CD4-positive, alpha-beta T cell treated with Interleukin-17A for 1 hour (primary cell): ENCODE results near the gene ADAMTS7.
"Not testable (repeated sequence)": the region's sequence is repeated elsewhere in the genome, so short reads cannot be mapped to it uniquely, and the experiment has no call there.

ENCODE experiments used
- DNase-seq: peaks from one replicate; pipeline ENCODE4 v3.0.0-alpha.2; 2020

Gene ADAMTS7

GRCh38 chr15:78781381-78781780 is 29.9 kb downstream of the ADAMTS7 start:
- DNase-seq = not testable (repeated sequence)

DNA sequence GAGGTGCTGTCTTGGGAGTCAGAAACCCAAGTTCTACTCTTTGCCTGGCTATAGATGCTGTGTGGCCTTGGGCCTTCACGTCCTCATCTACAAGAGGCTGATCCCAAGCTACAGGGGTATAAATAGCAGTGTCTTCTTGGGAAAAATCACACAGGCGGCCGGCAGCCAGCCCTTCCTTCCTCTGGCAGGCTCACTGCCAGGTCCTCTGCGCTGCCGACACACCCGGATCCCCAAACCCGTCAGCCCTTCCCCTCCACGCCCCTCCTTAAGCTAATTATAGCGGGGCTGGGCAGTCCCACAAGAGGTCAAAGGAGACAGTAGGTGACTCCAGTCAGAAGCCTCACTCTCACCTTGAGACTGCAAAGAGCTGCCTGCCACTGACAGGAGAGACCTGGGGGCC is 31.3 kb downstream of the ADAMTS7 start:
- not testable (repeated sequence) for DNase-seq

DNA sequence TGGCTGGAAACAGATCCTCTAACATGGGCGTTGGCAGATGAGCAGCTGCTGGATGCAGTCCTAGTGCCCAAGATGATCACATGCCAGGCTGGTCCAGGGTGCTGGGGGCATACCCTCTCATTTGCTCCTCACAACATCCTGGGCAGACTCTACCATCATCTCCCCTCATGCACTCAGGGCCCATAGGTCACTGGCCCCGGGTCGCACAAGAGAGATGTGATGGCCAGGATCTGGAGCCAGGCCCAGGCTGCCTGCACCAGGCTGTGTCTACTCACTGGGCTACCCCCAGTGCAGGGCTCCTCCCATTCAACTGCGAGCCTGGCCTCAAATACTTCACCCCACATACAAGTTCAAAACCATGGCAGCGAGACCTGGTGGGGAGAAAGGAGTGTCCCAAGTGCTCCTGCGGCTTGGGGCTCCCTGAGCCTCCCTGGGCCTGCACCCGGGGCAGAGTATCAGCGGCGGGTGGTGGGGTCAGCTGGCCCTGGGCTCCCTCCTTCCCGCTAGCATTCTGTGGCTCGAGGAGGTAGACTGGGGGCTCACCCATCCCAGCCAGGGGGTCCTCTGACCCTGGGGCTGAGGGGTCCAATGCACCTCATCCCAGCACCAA is 32.0 kb downstream of the ADAMTS7 start:
- DNase-seq = not testable (repeated sequence)

- DNase-seq = no peak
Observed at GRCh38 chr15:78778422-78778821, 32.8 kb downstream of the ADAMTS7 start.

GRCh38 chr15:78777953-78778345 is 33.3 kb downstream of the ADAMTS7 start:
- not testable (repeated sequence) for DNase-seq

- DNase-seq = not testable (repeated sequence)
Observed at GRCh38 chr15:78777290-78777952, 33.8 kb downstream of the ADAMTS7 start.

- not testable (repeated sequence) for DNase-seq
Observed at GRCh38 chr15:78776046-78776925, 35.0 kb downstream of the ADAMTS7 start.

DNA sequence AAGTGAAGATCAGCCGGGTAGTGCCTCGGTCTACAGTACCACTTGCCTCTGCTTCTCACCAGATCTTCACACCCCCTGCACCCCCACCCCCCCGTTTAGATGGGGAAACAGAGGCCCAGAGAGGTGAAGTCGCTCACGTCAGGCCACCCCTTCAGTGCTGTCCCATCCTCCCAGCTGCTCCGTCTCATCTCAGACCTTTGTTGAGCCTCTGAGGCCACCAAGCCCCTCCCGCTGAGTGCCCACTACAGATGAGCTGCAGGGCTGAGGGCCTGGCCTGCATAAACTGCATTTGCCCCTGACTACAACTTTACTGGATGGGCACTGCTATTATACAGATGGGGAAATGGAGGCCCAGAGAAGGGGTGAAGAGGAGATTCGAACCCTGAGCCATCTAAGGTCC is 35.8 kb downstream of the ADAMTS7 start:
- no peak for DNase-seq

DNA sequence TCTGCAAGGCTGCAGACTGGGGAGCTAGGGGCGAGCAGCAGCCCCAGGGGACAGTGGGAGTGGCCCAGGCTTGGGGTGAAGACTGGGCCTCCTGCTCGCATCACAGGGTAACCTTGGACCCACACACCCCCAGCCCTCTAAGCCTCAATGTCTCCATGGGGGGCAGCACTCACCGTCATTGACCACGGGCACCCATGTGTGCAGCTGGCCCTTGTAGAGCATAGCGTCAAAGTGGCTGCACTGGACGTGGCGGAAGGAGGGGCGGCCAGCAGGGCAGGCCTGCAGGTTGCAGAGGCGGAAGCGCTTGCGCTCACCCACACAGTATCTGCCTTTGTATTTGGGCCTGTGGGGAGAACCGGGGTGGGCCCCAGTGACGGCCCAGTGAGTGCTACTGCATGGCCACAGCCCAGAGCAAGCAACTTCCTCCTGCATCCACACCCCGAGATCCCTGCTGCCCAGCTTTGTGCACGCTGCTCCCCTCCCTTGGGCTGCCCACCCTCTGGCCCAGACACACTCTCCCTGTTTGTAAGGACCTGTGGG is 36.7 kb downstream of the ADAMTS7 start:
- DNase-seq = not testable (repeated sequence)

DNA sequence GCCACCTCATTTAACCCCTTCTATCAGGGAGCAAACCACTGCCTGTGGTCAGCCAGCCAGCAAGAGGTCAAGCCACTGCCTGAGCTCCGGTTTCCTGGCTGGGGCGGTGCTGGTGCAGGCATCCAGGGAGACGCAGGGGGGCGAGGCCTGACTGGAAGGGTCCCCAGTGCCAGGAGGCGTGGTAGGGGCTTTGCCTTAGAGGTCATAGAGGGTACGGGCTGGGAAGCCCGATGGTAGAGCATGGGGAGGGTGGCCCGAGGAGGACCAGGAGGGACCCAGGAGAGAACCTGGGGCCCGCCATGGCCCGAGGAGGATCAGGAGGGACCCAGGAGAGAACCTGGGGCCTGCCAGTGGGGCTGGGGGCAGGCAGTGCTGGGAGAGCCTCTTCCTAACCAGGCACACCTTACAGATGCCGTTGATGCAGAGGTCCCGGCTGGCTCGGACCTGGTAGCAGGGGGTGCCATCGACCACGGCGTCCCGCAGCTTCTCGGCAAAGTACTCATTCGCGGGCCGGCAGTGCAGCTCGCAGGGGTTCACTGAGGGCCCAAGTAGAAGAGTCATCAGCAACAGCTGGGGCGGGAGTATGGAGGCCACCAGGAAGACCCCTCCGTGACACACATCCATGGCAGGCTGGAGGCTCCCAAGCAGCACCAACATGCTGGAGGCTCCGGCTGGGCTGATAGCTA is 37.4 kb downstream of the ADAMTS7 start:
- not testable (repeated sequence) for DNase-seq

GRCh38 chr15:78772738-78773137 is 38.5 kb downstream of the ADAMTS7 start:
- no peak for DNase-seq

DNA sequence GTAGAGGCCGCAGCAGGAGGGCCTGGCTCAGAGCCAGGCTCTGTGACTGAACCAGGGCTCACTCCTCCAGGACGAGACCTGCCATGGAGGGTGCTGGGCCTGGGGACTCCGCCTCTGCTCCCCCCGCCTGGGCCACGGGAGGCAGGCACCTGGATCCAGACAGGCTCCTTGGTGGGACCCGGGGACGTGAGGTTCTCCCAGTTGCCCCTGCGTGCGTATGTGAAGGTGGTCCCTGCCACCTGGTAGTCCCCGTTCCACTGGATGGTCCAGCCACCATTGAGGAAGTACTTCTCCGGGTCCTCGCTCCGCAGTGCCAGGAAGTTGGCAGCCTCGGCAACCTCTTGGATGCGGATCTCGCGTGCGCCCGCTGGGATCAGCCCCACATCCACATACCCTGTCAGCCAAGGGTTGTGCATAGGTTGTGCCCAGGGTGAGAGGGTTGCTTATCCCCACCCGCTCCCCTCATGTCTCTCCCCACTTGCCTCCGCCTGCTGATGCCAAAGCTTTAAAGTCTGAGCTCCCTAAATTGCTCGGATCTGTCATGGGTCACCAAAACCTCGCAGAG is 39.7 kb downstream of the ADAMTS7 start:
- DNase-seq = not testable (repeated sequence)

DNA sequence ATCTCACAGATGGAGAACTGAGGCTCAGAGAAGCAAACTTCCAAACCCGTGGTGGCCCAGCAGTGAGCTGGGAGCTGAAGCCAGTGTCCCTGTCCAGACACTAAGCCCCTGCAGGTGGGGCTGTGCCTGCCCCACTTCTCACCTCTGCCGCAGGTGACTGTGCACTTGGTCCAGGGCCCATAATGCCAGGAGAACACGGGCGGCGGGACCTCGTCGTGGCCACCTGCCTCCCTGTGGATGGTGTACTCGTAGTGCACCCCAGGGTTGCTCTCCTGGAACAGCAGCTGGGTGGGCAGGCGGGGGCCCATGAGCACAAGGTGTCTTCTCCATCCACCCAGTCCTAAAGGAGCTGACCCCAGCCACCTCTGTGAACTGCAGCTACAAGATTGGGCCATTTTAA is 40.2 kb downstream of the ADAMTS7 start:
- DNase-seq = not testable (repeated sequence)

DNA sequence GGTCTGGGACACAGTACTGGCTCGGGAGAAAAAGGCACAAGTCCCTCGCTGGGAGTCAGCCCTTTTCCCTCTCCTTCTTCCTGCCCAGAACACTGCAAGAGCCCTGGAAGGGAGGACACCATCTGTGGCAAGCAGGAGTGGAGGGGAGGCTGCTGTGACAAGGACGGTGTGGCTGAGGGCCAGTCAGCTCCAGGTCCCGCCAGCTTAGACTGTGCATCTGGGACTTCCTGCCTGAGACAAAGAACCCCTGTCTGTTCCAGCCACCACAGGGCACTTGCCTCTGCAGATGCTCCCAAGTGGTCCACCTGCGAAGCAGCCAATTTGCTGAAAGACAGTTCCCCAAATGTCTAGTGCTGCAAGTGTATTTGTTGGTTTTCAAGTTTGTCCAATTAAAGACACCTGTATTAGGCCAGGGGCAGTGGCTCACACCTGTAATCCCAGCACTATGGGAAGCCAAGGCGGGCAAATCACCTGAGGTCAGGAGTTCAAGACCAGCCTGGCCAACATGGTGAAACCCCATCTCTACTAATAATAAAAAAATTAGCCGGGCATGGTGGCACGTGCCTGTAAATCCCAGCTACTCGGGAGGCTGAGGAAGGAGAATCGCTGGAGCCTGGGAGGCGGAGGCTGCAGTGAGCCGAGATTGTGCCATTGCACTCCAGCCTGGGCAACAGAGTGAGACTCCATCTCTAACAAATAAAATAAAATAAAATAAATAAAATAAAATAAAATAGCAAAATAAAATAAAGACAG is 41.6 kb downstream of the ADAMTS7 start:
- not testable (repeated sequence) for DNase-seq

DNA sequence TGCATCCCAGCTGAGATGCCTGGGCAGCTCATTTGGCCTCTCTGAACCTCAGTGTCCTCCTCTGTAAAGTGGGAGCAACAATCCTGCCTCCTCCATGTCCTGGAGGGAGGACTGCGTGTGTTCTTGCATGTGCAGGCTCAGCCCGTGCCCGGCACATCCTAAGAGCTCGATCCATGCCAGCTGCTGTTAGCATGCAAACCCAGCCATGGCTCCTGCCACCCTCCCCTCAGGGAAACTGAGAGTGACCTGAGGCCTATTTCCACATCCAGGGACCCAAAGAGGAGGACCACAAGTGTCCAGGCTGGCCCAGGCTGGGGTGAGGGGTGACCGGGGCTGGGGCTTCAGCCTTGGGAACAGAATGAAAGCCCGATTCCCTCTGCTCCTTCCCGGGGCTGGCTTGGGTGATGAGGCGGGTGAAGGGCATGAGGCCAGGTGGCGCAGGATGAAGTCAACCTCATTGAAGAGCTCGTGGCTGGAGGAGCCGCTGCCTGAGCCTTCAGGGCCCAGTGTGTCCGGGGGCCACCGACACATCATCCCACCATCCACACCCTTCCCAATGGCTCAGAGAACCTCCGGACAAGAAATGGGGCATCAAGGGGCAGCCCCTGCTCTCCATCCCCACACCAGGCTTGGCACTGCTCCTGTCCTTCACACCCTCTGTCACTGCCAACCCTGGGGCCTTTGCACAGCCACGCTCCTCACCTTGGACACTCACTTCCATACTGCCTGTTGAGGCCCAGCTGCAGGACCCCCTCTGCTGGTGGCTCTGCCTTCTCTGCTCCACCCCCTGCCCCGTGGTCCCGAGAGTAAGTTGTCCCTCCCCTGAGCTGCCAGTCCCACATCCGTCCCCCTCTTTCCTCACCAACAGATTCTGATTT is 42.5 kb downstream of the ADAMTS7 start:
- DNase-seq = no peak

DNA sequence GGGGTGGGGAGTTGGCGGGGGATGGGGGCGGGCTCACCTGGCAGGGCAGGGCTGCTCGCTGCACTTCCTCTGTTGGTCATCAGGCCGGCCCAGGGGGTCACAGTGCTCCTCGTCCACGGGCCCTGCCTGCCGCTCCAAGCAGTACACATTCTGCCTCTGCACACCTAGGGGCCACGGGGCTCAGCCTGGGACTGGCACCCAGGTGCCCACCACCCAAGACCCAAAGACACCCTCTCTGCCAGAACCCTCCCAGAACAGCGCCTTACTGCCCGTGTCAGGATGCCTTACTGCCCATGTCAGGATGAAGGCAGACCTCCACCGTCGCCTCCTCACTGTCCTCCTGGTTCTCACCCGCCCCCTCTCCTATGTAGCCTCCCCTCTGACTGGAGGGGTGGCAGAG is 43.2 kb downstream of the ADAMTS7 start:
- DNase-seq = no peak

DNA sequence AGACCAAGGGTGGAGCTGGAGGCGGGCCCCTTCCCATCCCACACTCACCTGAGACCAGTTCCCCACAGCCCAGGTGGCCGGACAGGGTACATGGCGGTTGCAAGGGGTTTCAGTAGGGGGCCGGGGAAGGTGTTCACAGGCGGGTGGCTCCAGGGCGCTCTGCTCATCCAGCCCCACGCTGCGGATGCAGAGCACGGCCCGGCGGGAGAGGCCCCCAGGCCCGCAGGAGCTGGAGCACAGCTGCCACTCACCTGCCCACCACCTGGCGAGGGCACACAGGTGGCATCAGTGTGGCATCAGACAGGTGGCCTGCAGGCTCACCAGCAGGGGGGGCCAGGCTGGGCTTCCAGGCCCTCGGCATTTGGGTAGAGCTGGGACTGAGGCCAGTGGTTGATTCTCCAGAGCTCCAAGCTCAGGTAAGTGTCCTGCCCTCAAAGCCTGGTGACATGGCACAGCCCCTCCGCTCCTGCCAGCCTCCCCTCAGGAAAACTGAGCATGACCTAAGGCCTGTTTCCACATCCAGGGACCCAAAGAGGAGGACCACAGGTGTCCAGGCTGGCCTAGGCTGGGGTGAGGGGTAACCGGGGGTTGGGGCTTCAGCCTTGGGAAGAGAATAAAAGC is 43.8 kb downstream of the ADAMTS7 start:
- DNase-seq = no peak

DNA sequence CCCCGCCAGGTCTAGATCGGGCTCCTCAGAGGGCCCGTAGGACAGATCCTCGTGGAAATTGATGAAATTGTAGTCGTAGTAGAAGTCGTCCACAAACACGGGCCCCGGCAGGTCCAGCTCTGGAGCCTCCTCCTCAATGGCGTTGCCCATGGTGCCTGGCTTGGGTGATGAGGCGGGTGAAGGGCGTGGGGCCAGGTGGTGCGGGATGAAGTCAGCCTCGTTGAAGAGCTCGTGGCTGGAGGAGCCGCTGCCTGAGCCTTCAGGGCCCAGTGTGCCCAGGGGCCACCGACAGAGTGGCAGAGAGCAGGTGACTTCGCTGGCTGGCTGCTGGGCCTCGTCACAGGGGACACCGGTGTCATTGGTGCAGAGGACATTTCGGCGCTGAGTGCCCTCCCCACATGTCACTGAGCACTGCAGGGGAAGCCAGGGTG is 44.6 kb downstream of the ADAMTS7 start:
- not testable (repeated sequence) for DNase-seq

DNA sequence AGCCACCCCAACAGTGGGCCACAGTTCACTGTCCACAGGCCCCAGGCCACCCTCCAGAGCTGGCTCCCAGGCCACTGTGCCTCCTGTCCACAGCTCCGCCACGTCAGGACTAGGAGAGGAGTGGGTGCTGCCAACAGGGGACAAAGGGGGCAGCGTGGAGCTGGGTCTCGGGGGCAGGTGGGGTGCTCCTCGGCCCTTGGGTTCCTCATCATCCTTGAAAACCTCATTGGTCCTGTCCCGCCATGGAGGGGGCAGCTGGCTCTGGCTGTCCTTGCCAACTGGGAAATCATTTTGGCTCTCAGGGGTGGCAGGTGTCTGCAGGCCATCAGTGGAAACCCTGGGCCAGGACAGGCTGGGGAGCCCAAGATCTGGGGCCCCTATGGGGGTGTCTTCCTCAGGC is 45.2 kb downstream of the ADAMTS7 start:
- DNase-seq = no peak
